Hematopoietic multipotent progenitor cell (in vitro differentiated cells): ENCODE data around the gene FCN2. TPM values are rescaled to one million over a fixed set of nuclear protein-coding genes. Genes with fewer than 3 reads are reported as not detected.

ENCODE experiments used
- DNase-seq, 3 donors: peaks; one replicate each; pipeline ENCODE4 v3.0.0-alpha.2; 2011 to 2015; ENCODE audit warnings: low read depth in 2 of 3, low spot score in 2 of 3
- total RNA-seq: library from RNA; depleted of rRNA; stranded (reverse); fragments of >200 nt; gene quantifications from one replicate; pipeline ENCODE4 v1.2.3, GENCODE V29; 2012

The FCN2 gene
- total RNA-seq, 1 donor, result not detected

GRCh38 chr9:134886413-134886913, 5.9 kb downstream of the FCN2 start:
- no peak for DNase-seq

GRCh38 chr9:134887219-134887618, 6.6 kb downstream of the FCN2 start:
- no peak for DNase-seq

- DNase-seq, result peak in 2 of 3 donors; percentile 65 to 89
Measured at GRCh38 chr9:134887686-134888602, 7.3 kb downstream of the FCN2 start.

GRCh38 chr9:134888603-134889190, 8.1 kb downstream of the FCN2 start:
- DNase-seq, result no peak

- peak in 2 of 3 donors; percentile 53 to 70 for DNase-seq
Measured at GRCh38 chr9:134889386-134890154, 9.0 kb downstream of the FCN2 start.

- no peak for DNase-seq
Measured at GRCh38 chr9:134890155-134890495, 9.5 kb downstream of the FCN2 start.

GRCh38 chr9:134891053-134891452, 10.4 kb downstream of the FCN2 start:
- no peak for DNase-seq

GRCh38 chr9:134891713-134892112, 11.1 kb downstream of the FCN2 start:
- no peak for DNase-seq

GRCh38 chr9:134892221-134892620, 11.6 kb downstream of the FCN2 start:
- DNase-seq, result no peak

- no peak for DNase-seq
Measured at GRCh38 chr9:134892820-134893420, 12.3 kb downstream of the FCN2 start.

- DNase-seq, result no peak
Measured at GRCh38 chr9:134894136-134894860, 13.7 kb downstream of the FCN2 start.

GRCh38 chr9:134895097-134895496, 14.5 kb downstream of the FCN2 start:
- no peak for DNase-seq

GRCh38 chr9:134895567-134895907, 14.9 kb downstream of the FCN2 start:
- DNase-seq, result no peak

- peak in 2 of 3 donors; percentile 88 to 89 for DNase-seq
Measured at GRCh38 chr9:134895908-134896833, 15.6 kb downstream of the FCN2 start.

- DNase-seq, result no peak
Measured at GRCh38 chr9:134896834-134897583, 16.4 kb downstream of the FCN2 start.

GRCh38 chr9:134897584-134898170, 17.1 kb downstream of the FCN2 start:
- DNase-seq, result no peak

GRCh38 chr9:134898319-134898718, 17.7 kb downstream of the FCN2 start:
- no peak for DNase-seq

- no peak for DNase-seq
Measured at GRCh38 chr9:134899168-134899567, 18.6 kb downstream of the FCN2 start.
